ENCODE results near the gene CACNA1C.

Gene CACNA1C

GRCh38 chr12:2284857-2285256 is 232.1 kb downstream of the CACNA1C start:
- peak; percentile 55 for TF ChIP-seq CTCF (IDR thresholded peaks at IDR 0.05; ENCODE audit: extremely low read depth, missing control alignments)
- DNase-seq (ENCODE audit: low spot score): peak; percentile 47

- TF ChIP-seq CTCF (IDR thresholded peaks at IDR 0.05; ENCODE audit: extremely low read depth, missing control alignments): no peak
- no peak for DNase-seq (ENCODE audit: low spot score)
These were observed 232.7 kb downstream of the CACNA1C start for GRCh38 chr12:2285462-2285861.

- no peak for TF ChIP-seq CTCF (IDR thresholded peaks at IDR 0.05; ENCODE audit: extremely low read depth, missing control alignments)
- DNase-seq (ENCODE audit: low spot score): no peak
These were observed 233.3 kb downstream of the CACNA1C start for GRCh38 chr12:2286047-2286446.

GRCh38 chr12:2286461-2287131 is 233.8 kb downstream of the CACNA1C start:
- DNase-seq (ENCODE audit: low spot score): no peak
- no peak for TF ChIP-seq CTCF (IDR thresholded peaks at IDR 0.05; ENCODE audit: extremely low read depth, missing control alignments)

GRCh38 chr12:2287151-2287550 is 234.4 kb downstream of the CACNA1C start:
- DNase-seq (ENCODE audit: low spot score): no peak
- TF ChIP-seq CTCF (IDR thresholded peaks at IDR 0.05; ENCODE audit: extremely low read depth, missing control alignments): no peak

GRCh38 chr12:2287589-2287988 is 234.8 kb downstream of the CACNA1C start:
- no peak for TF ChIP-seq CTCF (IDR thresholded peaks at IDR 0.05; ENCODE audit: extremely low read depth, missing control alignments)
- DNase-seq (ENCODE audit: low spot score): no peak

- no peak for TF ChIP-seq CTCF (IDR thresholded peaks at IDR 0.05; ENCODE audit: extremely low read depth, missing control alignments)
- DNase-seq (ENCODE audit: low spot score): no peak
These were observed 235.2 kb downstream of the CACNA1C start for GRCh38 chr12:2288001-2288400.

Measured in GM20000 (cell line).